GM18870 (cell line): Measurements from ENCODE around the gene ZNF883.
A peak's percentile ranks its signal among the peaks of the same experiment; 100 is the strongest.
"Not testable (repeated sequence)": the region's sequence is repeated elsewhere in the genome, so short reads cannot be mapped to it uniquely, and the experiment has no call there.

Experiments used
- ATAC-seq: cut with Tn5 transposase; IDR thresholded peaks from one replicate; pipeline ENCODE4 v1.9.1; 2021; ENCODE audit warnings: moderate library complexity; ENCODE audit not compliant: unreplicated experiment

The ZNF883 gene

GRCh38 chr9:113011911-113012381 is at the start of gene ZNF883:
TSS of gene ZNF883 (minus strand) at chr9:113012192.
- ATAC-seq: no peak

GRCh38 chr9:113061072-113061850 is 49.3 kb upstream of the ZNF883 start:
- ATAC-seq: not testable (repeated sequence)

GRCh38 chr9:113059581-113060284 is 47.7 kb upstream of the ZNF883 start:
- ATAC-seq: not testable (repeated sequence)

GRCh38 chr9:113057193-113057592 is 45.2 kb upstream of the ZNF883 start:
- ATAC-seq: no peak

- peak; percentile 68 for ATAC-seq
These were observed 44.5 kb upstream of the ZNF883 start, which contains the start of gene ZFP37 for GRCh38 chr9:113056191-113057106. TSS of gene ZFP37 (minus strand) at chr9:113056724. CDS start at chr9:113056688, 36 bp downstream.

- ATAC-seq: no peak
These were observed 31.1 kb upstream of the ZNF883 start for GRCh38 chr9:113042884-113043657.

- ATAC-seq: no peak
These were observed 14.2 kb upstream of the ZNF883 start for GRCh38 chr9:113026200-113026599.

- no peak for ATAC-seq
These were observed 6.3 kb upstream of the ZNF883 start for GRCh38 chr9:113018247-113018646.

GRCh38 chr9:113012492-113012891 is 500 bp upstream of the ZNF883 start:
- ATAC-seq: no peak

GRCh38 chr9:113005777-113006176 is 6.2 kb downstream of the ZNF883 start:
- no peak for ATAC-seq

GRCh38 chr9:112997236-112997941 is 14.6 kb downstream of the ZNF883 start:
- no peak for ATAC-seq

- no peak for ATAC-seq
These were observed 40.6 kb downstream of the ZNF883 start for GRCh38 chr9:112971415-112971814.

- ATAC-seq: no peak
These were observed 41.1 kb downstream of the ZNF883 start for GRCh38 chr9:112970939-112971338.

- no peak for ATAC-seq
These were observed 42.3 kb downstream of the ZNF883 start for GRCh38 chr9:112969730-112970129.

GRCh38 chr9:112955550-112955949 is 56.4 kb downstream of the ZNF883 start:
- ATAC-seq: no peak

GRCh38 chr9:112945620-112946208 is 66.3 kb downstream of the ZNF883 start:
- no peak for ATAC-seq

GRCh38 chr9:112939418-112939817 is 72.6 kb downstream of the ZNF883 start:
- ATAC-seq: no peak

GRCh38 chr9:112933696-112934095 is 78.3 kb downstream of the ZNF883 start:
- no peak for ATAC-seq

GRCh38 chr9:112925058-112925641 is 86.8 kb downstream of the ZNF883 start:
- no peak for ATAC-seq
